Loucy (cell line): ENCODE results near the gene MAP3K5.

ENCODE experiments used
- H2AFZ ChIP-seq: fragments of 200-600 bp; sonication (generic); 2 replicates; pipeline ENCODE4 v1.6.0; 2016; ENCODE audit warnings: antibody characterized with exemption, mild to moderate bottlenecking, low read length, moderate library complexity
- H3F3A ChIP-seq: fragments of 200-600 bp; 2 replicates; pipeline ENCODE4 v1.6.0; 2016; ENCODE audit warnings: antibody characterized with exemption, low read depth, mild to moderate bottlenecking
- H3K27me3 ChIP-seq: fragments of 200-600 bp; sonication (generic); 2 replicates; pipeline ENCODE4 v1.6.1; 2014; ENCODE audit warnings: low read length, mild to moderate bottlenecking; ENCODE audit not compliant: insufficient read depth, poor library complexity, severe bottlenecking
- H3K36me3 ChIP-seq: fragments of 200-600 bp; sonication (generic); 2 replicates; pipeline ENCODE4 v1.6.1; 2016; ENCODE audit warnings: low read length; ENCODE audit not compliant: insufficient read depth
- H3K4me1 ChIP-seq: fragments of 200-600 bp; sonication (generic); 2 replicates; pipeline ENCODE4 v1.5.1; 2014; ENCODE audit warnings: low read length, mild to moderate bottlenecking; ENCODE audit not compliant: insufficient read depth, poor library complexity, severe bottlenecking
- H3K4me2 ChIP-seq: fragments of 200-600 bp; sonication (generic); 2 replicates; pipeline ENCODE4 v1.6.0; 2014; ENCODE audit warnings: antibody characterized with exemption, low read length, low read depth, mild to moderate bottlenecking; ENCODE audit not compliant: poor library complexity, severe bottlenecking
- H3K4me3 ChIP-seq: fragments of 200-600 bp; sonication (generic); 2 replicates; pipeline ENCODE4 v1.5.1; 2014; ENCODE audit warnings: low read length, mild to moderate bottlenecking, mixed read lengths; ENCODE audit not compliant: poor library complexity, severe bottlenecking
- H3K79me2 ChIP-seq: fragments of 200-600 bp; sonication (generic); 2 replicates; pipeline ENCODE4 v1.6.1; 2014; ENCODE audit warnings: low read length; ENCODE audit not compliant: insufficient read depth
- H3K9ac ChIP-seq: fragments of 200-600 bp; sonication (generic); 2 replicates; pipeline ENCODE4 v1.6.0; 2014; ENCODE audit warnings: mild to moderate bottlenecking, low read depth, low read length, moderate library complexity; ENCODE audit not compliant: poor library complexity, severe bottlenecking
- H3K9me2 ChIP-seq: fragments of 200-600 bp; sonication (generic); replicated peaks from 2 replicates; pipeline ENCODE4 v1.6.1; 2016; ENCODE audit warnings: low read depth, low read length, mixed read lengths
- H3K9me3 ChIP-seq: fragments of 200-600 bp; sonication (generic); 2 replicates; pipeline ENCODE4 v1.6.1; 2014; ENCODE audit warnings: mild to moderate bottlenecking, antibody characterized with exemption, low read length, low read depth; ENCODE audit not compliant: insufficient read depth
- H4K20me1 ChIP-seq: fragments of 200-600 bp; sonication (generic); 2 replicates; pipeline ENCODE4 v1.6.0; 2014; ENCODE audit warnings: antibody characterized with exemption, low read length, mild to moderate bottlenecking; ENCODE audit not compliant: insufficient read depth, poor library complexity, severe bottlenecking
- CTCF ChIP-seq: fragments of 200-600 bp; sonication (generic); conservative IDR thresholded peaks from 2 replicates; pipeline ENCODE4 v1.5.1; 2014; ENCODE audit warnings: mild to moderate bottlenecking, antibody characterized with exemption, low read length
- EZH2phosphoT487 ChIP-seq: fragments of 200-600 bp; IDR thresholded peaks from 2 replicates; pipeline ENCODE4 v1.6.1; 2018; ENCODE audit warnings: antibody characterized with exemption, mild to moderate bottlenecking, moderate library complexity, borderline replicate concordance

Gene MAP3K5

GRCh38 chr6:136673571-136673970, 118.7 kb downstream of the MAP3K5 start:
- no peak for TF ChIP-seq EZH2phosphoT487
- no peak for TF ChIP-seq CTCF

GRCh38 chr6:136672144-136672543, 120.1 kb downstream of the MAP3K5 start:
- Histone ChIP-seq H4K20me1 (no peaks in the 10 kb centered on the region), H3K36me3 (no peaks in the 10 kb centered on the region), H3K27me3 (no peaks in the 10 kb centered on the region), H3K9me2 (no peaks in the 10 kb centered on the region), H3K4me2 (no peak overlapping the region), H2AFZ (no peak overlapping the region), H3K4me3 (no peak overlapping the region), H3K79me2 (no peaks in the 10 kb centered on the region), H3K4me1 (no peaks in the 10 kb centered on the region), H3K9ac (no peak overlapping the region), H3K9me3 (no peaks in the 10 kb centered on the region), H3F3A (no peaks in the 10 kb centered on the region)
- no peak for TF ChIP-seq EZH2phosphoT487
- TF ChIP-seq CTCF: no peak

More at GRCh38 chr6:136673571-136673970, 118.7 kb downstream of the MAP3K5 start:
- Histone ChIP-seq H4K20me1 (no peaks in the 10 kb centered on the region), H3K4me3 (no peak overlapping the region), H3K9ac (no peak overlapping the region), H3F3A (no peaks in the 10 kb centered on the region), H3K36me3 (no peaks in the 10 kb centered on the region), H2AFZ (no peak overlapping the region), H3K9me2 (no peaks in the 10 kb centered on the region), H3K27me3 (no peaks in the 10 kb centered on the region), H3K9me3 (no peaks in the 10 kb centered on the region), H3K79me2 (no peaks in the 10 kb centered on the region), H3K4me1 (no peaks in the 10 kb centered on the region), H3K4me2 (no peak overlapping the region)

- Histone ChIP-seq H3F3A (no peaks in the 10 kb centered on the region), H3K36me3 (no peaks in the 10 kb centered on the region), H3K4me2 (no peak overlapping the region), H3K9ac (no peak overlapping the region), H3K9me3 (no peaks in the 10 kb centered on the region), H3K4me1 (no peaks in the 10 kb centered on the region), H3K79me2 (no peaks in the 10 kb centered on the region), H3K4me3 (no peak overlapping the region), H4K20me1 (no peaks in the 10 kb centered on the region), H3K9me2 (no peaks in the 10 kb centered on the region), H3K27me3 (no peaks in the 10 kb centered on the region), H2AFZ (no peak overlapping the region)
- no peak for TF ChIP-seq CTCF
- TF ChIP-seq EZH2phosphoT487: no peak
These were observed 123.0 kb downstream of the MAP3K5 start for GRCh38 chr6:136669299-136669699.
